Thymus (tissue), 11 donors: ENCODE data around the gene XRRA1. TPM values are rescaled to one million over a fixed set of nuclear protein-coding genes. Genes with fewer than 3 reads are reported as not detected.

ENCODE experiments used
- DNase-seq, 9 donors: peaks; one replicate each; pipeline ENCODE4 v3.0.0-alpha.2; 2013; ENCODE audit warnings: low spot score in 9 of 9, low read depth in 6 of 9, missing footprints in 1 of 9
- H3K27ac ChIP-seq, 2 donors: one replicate each; pipeline ENCODE4 v1.5.1; 2013; ENCODE audit warnings: control low read depth in 1 of 2, low read depth in 1 of 2, low read length in 1 of 2, mild to moderate bottlenecking in 1 of 2, moderate library complexity in 1 of 2
- H3K27me3 ChIP-seq, 2 donors: one replicate each; pipeline ENCODE4 v1.5.1; 2013; ENCODE audit warnings: low read length in 1 of 2; ENCODE audit not compliant: control insufficient read depth in 2 of 2, insufficient read depth in 1 of 2
- H3K36me3 ChIP-seq, 2 donors: one replicate each; pipeline ENCODE4 v1.5.1; 2013; ENCODE audit warnings: low read length in 1 of 2, mild to moderate bottlenecking in 1 of 2, moderate library complexity in 1 of 2; ENCODE audit not compliant: control insufficient read depth in 2 of 2, insufficient read depth in 2 of 2
- H3K4me1 ChIP-seq, 2 donors: one replicate each; pipeline ENCODE4 v1.5.1; 2013; ENCODE audit warnings: low read length in 2 of 2; ENCODE audit not compliant: control insufficient read depth in 2 of 2, insufficient read depth in 2 of 2
- H3K4me3 ChIP-seq, 2 donors: one replicate each; pipeline ENCODE4 v1.5.1; 2013; ENCODE audit warnings: low read length in 2 of 2, control low read depth in 1 of 2, mild to moderate bottlenecking in 1 of 2
- H3K9me3 ChIP-seq, 2 donors: one replicate each; pipeline ENCODE4 v1.5.1; 2013; ENCODE audit warnings: low read length in 1 of 2, mild to moderate bottlenecking in 1 of 2; ENCODE audit not compliant: control insufficient read depth in 2 of 2, insufficient read depth in 1 of 2
- WGBS: extraction: QIAGEN DNeasy Blood & Tissue Kit; methylation state at CpG from one replicate; pipeline ENCODE4 v1.1.7; 2013; 5-methylcytosine and 5-hydroxymethylcytosine counted together
- polyA plus RNA-seq: library from polyadenylated mRNA; stranded (reverse); fragments of 200-250 nt; gene quantifications from one replicate; pipeline ENCODE4 v1.2.3, GENCODE V29; 2013
- total RNA-seq: library from RNA; stranded (reverse); fragments of 120-200 nt; gene quantifications from one replicate; pipeline ENCODE4 v1.2.4, GENCODE V29; 2013
- donor health status: healthy.

XRRA1 gene
- total and polyA plus RNA-seq, 2 donors, result 3.8 to 5.2 TPM

DNA sequence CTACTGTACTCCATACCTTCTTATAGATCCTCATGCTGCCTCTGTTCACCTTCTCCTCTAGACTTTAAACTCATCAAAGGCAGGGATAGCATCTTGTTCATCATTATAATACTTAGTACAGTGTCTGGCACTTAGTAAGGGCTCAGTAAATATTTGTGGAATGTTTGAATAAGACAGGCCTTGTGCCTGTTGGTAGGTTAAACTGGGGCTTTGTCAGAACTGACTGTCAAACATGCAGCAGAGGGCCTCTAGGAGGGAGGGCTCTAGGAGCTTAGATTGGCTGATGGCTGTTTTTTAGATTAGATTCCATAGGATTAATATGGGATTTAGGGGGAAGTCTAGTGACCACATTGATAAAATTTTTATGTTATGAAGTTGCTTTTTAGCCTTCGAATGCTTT lies 129.5 kb downstream of the XRRA1 start:
- peaks cover 0 to 7% of the 10 kb centered on the region in 2 donors for H3K36me3 ChIP-seq
- H3K4me3 ChIP-seq, result no peak overlapping the region
- 99% methylated on average over 1 of the region's 1 CpG for WGBS
- peaks cover 0 to 3% of the 10 kb centered on the region in 2 donors for H3K9me3 ChIP-seq
- H3K27ac ChIP-seq, result no peak overlapping the region
- no peaks in the 10 kb centered on the region for H3K27me3 ChIP-seq
- H3K4me1 ChIP-seq, result no peaks in the 10 kb centered on the region
- DNase-seq, result no peak

DNA sequence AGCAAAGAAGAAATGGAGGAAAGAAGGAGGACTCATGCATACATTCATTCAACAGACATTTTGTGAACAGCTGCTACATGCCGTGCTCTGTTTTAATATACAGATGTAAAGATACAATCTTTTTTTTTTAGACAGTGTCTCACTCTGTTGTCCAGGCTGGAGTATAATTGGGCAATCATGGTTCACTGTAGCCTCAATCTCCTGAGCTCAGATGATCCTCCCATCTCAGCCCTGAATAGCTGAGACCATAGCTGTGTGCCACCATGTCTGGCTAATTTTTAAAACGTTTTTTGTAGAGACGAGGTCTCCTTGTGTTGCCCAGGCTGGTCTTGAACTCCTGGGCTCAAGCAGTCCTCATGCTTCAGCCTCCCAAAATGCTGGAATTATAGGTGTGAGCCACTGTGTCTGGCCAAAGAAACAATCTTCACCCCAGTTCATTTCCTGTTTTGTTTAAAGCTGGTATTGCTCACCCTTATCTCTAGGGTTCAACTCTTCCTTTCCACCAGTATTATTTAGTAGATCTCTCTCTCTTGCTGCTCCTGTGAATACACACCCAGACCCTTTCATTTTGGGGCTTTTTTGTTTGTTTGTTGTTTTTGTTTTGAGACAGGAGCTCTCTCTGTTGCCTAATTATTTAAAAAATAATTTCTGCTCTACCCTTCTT lies 130.5 kb downstream of the XRRA1 start:
- whole genome bisulfite sequencing, result 91% methylated on average over 3 of the region's 3 CpGs
- no peaks in the 10 kb centered on the region for H3K27me3 ChIP-seq
- H3K9me3 ChIP-seq, result peaks cover 0 to under 1% of the 10 kb centered on the region in 2 donors
- no peak for DNase-seq
- no peak overlapping the region for H3K27ac ChIP-seq
- no peak overlapping the region for H3K4me3 ChIP-seq
- H3K4me1 ChIP-seq, result no peaks in the 10 kb centered on the region
- H3K36me3 ChIP-seq, result peaks cover 0 to 7% of the 10 kb centered on the region in 2 donors

DNA sequence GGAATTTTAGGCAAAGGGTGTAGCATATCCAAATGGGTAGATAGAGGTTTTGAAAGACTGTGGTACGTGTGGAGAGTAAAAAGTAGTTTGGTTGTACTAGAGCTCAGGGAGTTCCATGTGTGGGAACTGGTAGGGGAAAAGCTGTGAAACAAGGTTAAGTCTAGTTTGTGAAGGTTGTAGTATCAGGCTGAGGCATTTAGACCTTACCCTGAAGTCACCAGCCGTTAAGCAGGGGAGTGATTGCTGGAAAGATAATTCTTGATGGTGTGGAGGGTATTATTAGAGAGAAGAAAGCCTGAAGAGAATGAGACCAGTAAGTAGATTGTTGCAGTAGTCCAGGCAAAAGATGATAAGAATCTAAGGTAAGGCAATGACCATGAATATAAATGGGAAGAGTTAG lies 132.2 kb downstream of the XRRA1 start:
- Histone ChIP-seq H3K4me1 (no peaks in the 10 kb centered on the region), H3K4me3 (no peak overlapping the region), H3K36me3 (peaks cover 0 to 10% of the 10 kb centered on the region in 2 donors), H3K9me3 (no peaks in the 10 kb centered on the region), H3K27me3 (no peaks in the 10 kb centered on the region), H3K27ac (no peak overlapping the region)
- DNase-seq, result no peak
- 97% methylated on average over 2 of the region's 2 CpGs for WGBS

DNA sequence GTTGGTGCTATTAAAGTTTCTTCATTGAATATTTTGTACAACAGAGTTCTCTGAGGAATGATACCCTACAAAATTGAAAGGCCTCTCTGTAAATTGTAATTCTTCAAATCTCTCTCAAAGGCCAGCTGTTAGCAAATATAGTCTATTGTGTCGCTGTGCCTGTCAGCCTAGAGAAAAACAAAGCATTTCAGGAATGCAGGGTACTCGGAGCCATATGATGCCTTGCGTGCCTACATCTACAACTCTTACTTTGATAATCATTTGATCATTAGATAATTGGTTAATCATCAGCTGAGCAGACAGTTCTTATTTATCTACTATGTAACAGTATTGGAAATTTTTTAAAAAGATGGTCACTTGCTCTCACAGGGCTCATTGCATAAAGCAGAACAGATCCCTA lies 132.9 kb downstream of the XRRA1 start:
- peaks cover 0 to 10% of the 10 kb centered on the region in 2 donors for H3K36me3 ChIP-seq
- no peaks in the 10 kb centered on the region for H3K4me1 ChIP-seq
- H3K27me3 ChIP-seq, result no peaks in the 10 kb centered on the region
- no peak overlapping the region for H3K27ac ChIP-seq
- H3K9me3 ChIP-seq, result no peaks in the 10 kb centered on the region
- H3K4me3 ChIP-seq, result no peak overlapping the region
- DNase-seq, result no peak
- WGBS, result 97% methylated on average over 3 of the region's 3 CpGs

DNA sequence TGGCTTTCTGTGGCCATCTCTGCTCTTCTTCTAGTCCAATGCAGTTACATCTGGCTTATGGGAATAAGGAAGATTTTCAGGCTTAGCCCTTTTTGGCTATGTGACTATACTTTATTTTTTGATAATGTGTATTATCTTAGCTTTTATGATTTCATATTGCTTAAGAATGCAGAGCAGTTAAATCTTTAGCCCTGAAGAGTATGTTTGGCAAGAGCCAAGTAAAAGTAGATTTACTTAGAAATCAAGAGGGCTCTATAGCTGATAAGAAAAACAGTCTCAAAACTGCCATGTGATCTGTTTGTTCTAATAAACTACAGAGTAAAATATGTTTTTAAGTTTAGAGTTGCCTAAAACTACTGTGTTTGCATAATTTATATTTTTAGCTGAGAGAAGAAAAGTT lies 139.1 kb downstream of the XRRA1 start:
- peaks cover 0 to 3% of the 10 kb centered on the region in 2 donors for H3K36me3 ChIP-seq
- H3K4me3 ChIP-seq, result no peak overlapping the region

DNA sequence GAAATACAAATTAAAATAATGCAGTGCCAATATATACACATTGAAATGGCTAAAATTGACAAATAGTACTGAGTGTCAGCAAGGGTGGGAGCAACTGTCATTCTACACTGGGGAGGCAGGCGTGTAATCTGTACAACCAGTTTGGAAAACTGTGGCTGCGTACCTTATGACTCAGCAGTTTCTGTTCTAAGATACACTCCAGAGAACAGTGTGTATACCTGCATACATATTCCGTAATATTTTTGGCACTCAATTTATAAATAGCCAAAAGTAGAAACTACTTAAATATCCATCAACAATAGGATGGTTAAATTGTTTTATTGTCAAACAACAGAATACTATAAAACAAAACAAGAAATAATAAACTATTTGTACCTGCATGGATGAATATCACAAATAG lies 142.6 kb downstream of the XRRA1 start:
- no peak overlapping the region for H3K4me3 ChIP-seq
- H3K27ac ChIP-seq, result no peak overlapping the region
- H3K4me1 ChIP-seq, result peaks cover 0 to 4% of the 10 kb centered on the region in 2 donors
- WGBS, result 98% methylated on average over 3 of the region's 3 CpGs
- no peaks in the 10 kb centered on the region for H3K27me3 ChIP-seq
- H3K9me3 ChIP-seq, result no peaks in the 10 kb centered on the region
- DNase-seq, result no peak
- H3K36me3 ChIP-seq, result no peaks in the 10 kb centered on the region

More for the DNA sequence above, 139.1 kb downstream of the XRRA1 start:
- Histone ChIP-seq H3K27ac (no peak overlapping the region), H3K9me3 (no peaks in the 10 kb centered on the region), H3K4me1 (peaks cover 0 to 4% of the 10 kb centered on the region in 2 donors), H3K27me3 (no peaks in the 10 kb centered on the region)
- DNase-seq, result no peak

DNA sequence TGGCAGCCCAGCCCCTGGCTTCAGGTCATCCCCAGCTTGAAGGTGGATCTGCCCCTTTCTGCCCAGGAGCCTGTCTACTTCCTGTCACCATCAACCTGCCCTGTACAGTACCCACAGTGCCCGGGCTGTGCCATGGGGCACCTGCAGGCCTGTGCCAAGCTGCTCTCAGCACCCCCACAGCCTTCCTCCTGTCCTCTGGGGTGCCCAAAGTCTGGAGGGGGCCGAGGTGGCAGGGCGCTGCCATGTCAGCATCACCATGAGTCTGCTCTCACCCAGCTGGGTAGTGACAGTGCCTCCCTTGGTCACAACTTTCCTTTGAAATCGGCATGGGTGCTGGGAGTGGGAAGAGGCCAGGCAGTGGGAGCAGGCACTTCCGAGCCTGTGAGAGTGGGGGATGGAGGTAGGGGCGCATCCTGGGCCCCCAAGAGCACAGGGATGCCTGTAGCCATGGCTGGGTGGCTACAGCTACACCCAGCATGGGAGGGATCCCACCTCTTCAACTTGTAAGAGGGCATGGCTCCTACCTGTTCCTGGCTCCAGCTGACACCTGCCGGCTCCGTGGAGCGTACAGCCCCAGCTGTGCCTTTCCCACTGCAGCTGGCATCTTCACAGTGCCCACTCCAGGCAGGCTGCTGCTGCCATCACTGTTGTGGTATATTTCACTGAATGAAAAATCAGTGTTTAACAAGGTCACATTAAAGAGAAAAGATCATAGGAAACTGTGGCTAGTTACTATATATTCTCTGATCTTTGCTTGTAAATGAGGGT lies 157.4 kb downstream of the XRRA1 start:
- no peak for DNase-seq
- Histone ChIP-seq H3K4me1 (no peaks in the 10 kb centered on the region), H3K4me3 (no peak overlapping the region), H3K27me3 (no peaks in the 10 kb centered on the region), H3K9me3 (peaks cover 8 to 16% of the 10 kb centered on the region in 2 donors), H3K36me3 (peaks cover 17 to 31% of the 10 kb centered on the region in 2 donors), H3K27ac (no peak overlapping the region)
- WGBS, result 86% methylated on average over 9 of the region's 9 CpGs

Other genes starting within 250 kb of the XRRA1 start
- gene CHRDL2, start 217.7 kb downstream of the XRRA1 start, total RNA-seq, result not detected
- gene CHRDL2, start 217.7 kb downstream of the XRRA1 start, polyA plus RNA-seq, result 0.30 TPM
- gene RNF169, start 200.2 kb downstream of the XRRA1 start, total RNA-seq, result 13.0 TPM
- gene RNF169, start 200.2 kb downstream of the XRRA1 start, polyA plus RNA-seq, result 5.5 TPM
- gene SPCS2, start 175 bp upstream of the XRRA1 start, total RNA-seq, result 29.3 TPM
- 187 TPM for gene SPCS2, start 175 bp upstream of the XRRA1 start, polyA plus RNA-seq
- 14.4 TPM for gene NEU3, start 39.8 kb upstream of the XRRA1 start, total RNA-seq
- gene NEU3, start 39.8 kb upstream of the XRRA1 start, polyA plus RNA-seq, result 9.3 TPM
- gene OR2AT4, start 147.8 kb upstream of the XRRA1 start, total RNA-seq, result not detected
- gene OR2AT4, start 147.8 kb upstream of the XRRA1 start, polyA plus RNA-seq, result under 0.01 TPM
- gene SLCO2B1, start 202.0 kb upstream of the XRRA1 start, total RNA-seq, result 13.0 TPM
- 14.4 TPM for gene SLCO2B1, start 202.0 kb upstream of the XRRA1 start, polyA plus RNA-seq